PC-9 (cell line): ENCODE data around the gene GPATCH2L.

ENCODE experiments used
- EZH2 ChIP-seq: fragments of 200-600 bp; sonication (generic); IDR thresholded peaks from 2 replicates; pipeline ENCODE4 v1.8.0; 2017; ENCODE audit warnings: antibody characterized with exemption, low read depth
- TF ChIP-seq, protein P1 (sequence below): fragments of 200-600 bp; sonication (generic); conservative IDR thresholded peaks from 2 replicates; pipeline ENCODE4 v1.6.1; 2017; ENCODE audit warnings: mixed run types, antibody characterized with exemption, mild to moderate bottlenecking, moderate library complexity

DNA sequence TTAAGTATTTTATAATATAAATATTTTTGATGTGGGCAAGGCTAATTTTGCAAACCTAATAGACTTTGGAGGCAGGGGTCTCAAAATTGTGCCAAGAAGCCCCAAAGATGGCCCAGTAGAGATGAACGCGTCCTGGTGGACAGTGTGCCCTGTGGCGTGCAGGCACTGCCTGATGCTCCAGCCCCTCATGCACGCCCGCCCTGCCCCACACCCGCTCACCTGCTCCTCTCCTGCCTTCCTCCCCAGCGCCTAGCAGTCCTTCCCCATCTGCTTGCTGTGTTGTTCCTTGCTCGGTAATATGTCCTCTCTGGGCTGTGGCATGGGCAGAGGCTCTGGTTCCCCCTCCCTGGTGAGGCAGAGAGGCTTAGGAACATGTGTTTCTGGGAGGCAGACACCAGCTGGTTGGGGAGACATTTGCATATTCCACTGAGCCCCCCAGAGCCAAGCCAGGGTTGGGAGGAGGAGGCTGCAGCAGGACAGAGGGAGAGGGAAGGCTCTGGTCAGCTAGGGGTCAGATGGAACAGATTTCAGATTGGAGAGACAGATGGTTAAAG lies 46.8 kb upstream of the GPATCH2L start:
- TF ChIP-seq, protein P1, sequence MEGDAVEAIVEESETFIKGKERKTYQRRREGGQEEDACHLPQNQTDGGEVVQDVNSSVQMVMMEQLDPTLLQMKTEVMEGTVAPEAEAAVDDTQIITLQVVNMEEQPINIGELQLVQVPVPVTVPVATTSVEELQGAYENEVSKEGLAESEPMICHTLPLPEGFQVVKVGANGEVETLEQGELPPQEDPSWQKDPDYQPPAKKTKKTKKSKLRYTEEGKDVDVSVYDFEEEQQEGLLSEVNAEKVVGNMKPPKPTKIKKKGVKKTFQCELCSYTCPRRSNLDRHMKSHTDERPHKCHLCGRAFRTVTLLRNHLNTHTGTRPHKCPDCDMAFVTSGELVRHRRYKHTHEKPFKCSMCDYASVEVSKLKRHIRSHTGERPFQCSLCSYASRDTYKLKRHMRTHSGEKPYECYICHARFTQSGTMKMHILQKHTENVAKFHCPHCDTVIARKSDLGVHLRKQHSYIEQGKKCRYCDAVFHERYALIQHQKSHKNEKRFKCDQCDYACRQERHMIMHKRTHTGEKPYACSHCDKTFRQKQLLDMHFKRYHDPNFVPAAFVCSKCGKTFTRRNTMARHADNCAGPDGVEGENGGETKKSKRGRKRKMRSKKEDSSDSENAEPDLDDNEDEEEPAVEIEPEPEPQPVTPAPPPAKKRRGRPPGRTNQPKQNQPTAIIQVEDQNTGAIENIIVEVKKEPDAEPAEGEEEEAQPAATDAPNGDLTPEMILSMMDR, result no peak
- TF ChIP-seq EZH2, result no peak
